GM10266 (cell line): ENCODE data around the gene RPL10.

Experiments used
- DNase-seq: peaks from one replicate; pipeline ENCODE4 v3.0.0; 2012; ENCODE audit errors: extremely low spot score
- TF ChIP-seq, protein P1 (sequence below): IDR thresholded peaks from 2 replicates; pipeline ENCODE4 v1.5.1; 2012; ENCODE audit warnings: mild to moderate bottlenecking, low read depth; ENCODE audit not compliant: control insufficient read depth, insufficient read depth; ENCODE audit errors: missing control alignments

RPL10 gene

DNA sequence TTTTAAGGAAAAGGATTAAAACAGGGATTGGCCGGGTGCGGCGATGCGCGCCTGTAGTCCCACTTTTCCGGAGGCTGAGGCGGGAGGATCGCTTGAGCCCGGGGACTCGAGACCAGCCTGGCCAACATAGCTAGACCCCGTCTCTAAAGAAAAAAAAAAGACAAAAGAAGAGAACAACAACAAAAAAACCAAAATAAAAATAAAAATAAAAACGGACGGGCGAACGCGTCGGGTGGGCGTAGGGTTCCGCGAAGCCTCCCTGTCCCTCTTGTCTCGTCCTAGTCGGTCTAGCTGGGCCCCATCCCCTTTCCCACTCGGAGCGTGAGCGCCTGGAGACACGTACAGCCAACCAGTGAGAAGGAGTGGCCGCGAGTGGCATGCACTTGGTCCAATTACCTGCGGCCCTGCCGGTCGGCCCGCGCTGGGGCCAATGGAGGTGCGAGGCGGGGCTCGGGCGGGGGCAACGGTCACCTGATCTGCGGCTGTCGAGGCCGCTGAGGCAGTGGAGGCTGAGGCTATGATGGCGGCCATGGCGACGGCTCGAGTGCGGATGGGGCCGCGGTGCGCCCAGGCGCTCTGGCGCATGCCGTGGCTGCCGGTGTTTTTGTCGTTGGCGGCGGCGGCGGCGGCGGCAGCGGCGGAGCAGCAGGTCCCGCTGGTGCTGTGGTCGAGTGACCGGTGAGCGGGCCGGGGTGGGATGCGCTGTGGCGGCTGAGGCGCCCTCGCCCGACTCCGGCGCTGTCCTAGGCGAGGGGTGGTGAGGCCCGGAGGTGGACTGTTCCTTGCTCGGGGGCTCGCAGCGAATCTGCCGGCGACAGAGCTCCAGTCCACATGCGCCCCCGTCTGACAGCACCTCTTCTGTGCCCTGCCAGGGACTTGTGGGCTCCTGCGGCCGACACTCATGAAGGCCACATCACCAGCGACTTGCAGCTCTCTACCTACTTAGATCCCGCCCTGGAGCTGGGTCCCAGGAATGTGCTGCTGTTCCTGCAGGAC is 30.3 kb downstream of the RPL10 start, which contains the start of gene ATP6AP1:
TSS of gene ATP6AP1 (plus strand) at position 502 of the 996 bp plus-strand sequence. CDS start at position 518, 16 bp downstream.
- TF ChIP-seq, protein P1, sequence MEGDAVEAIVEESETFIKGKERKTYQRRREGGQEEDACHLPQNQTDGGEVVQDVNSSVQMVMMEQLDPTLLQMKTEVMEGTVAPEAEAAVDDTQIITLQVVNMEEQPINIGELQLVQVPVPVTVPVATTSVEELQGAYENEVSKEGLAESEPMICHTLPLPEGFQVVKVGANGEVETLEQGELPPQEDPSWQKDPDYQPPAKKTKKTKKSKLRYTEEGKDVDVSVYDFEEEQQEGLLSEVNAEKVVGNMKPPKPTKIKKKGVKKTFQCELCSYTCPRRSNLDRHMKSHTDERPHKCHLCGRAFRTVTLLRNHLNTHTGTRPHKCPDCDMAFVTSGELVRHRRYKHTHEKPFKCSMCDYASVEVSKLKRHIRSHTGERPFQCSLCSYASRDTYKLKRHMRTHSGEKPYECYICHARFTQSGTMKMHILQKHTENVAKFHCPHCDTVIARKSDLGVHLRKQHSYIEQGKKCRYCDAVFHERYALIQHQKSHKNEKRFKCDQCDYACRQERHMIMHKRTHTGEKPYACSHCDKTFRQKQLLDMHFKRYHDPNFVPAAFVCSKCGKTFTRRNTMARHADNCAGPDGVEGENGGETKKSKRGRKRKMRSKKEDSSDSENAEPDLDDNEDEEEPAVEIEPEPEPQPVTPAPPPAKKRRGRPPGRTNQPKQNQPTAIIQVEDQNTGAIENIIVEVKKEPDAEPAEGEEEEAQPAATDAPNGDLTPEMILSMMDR, result peak; percentile 20
- peak; percentile 91 for DNase-seq

DNA sequence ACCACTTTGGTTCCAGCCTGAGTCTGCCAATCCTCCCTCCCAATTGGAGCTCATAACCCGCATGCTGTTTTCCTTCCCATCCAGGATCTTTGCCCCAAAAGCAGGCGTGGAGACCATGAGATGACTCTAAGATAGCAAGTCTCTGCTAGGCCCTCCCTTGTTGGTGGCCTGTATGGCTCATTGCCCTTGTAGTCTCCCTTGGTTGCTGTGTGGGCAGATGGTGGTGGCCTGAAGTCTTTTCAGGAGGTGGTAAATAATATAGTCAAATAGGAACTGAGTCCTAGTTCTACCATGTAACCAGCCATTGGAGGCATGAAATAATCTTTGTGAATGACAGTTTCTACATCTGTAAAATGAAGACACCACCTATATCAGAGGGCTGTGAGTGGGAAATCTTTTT is 31.5 kb downstream of the RPL10 start:
- TF ChIP-seq, protein P1, result no peak
- DNase-seq, result no peak

DNA sequence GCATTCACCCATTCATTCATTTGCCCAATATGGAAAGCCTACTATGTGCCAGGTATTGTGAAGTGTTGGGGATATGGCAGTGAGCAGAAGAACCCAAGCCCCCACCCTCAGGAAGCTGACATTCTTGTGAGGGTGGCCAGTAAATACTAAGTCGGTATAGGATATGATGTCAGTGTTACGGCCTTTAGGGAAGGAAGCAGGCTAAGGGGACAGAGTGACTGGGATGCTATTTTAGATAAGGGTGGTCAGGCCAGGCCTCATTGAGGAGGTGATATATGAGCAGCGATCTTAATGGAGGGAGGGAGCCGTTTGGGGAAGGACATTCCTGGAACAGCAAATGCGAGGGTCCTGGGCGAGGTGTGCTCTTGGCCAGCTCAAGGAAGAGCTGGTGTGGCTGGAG is 32.3 kb downstream of the RPL10 start:
- DNase-seq, result no peak
- TF ChIP-seq, protein P1, result no peak

DNA sequence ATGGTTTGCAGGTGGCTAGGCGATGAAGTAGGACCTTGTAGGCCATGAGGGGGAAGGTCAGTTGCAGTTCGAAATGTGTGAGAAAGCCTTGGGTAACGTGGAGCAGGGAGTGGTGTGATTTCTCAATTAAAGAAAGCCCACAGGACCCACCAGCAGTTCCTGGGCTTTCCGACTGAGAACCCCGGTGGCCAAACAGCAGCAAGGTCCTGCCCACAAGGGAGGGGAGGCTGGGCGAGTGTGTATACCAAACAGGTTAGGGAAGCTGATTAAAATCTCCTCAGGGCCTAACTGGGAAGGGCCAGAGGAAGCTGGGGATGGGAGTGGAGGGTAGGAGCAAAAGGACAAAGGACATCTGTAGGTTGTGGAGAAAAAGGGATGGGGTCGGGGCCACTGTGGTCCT is 32.7 kb downstream of the RPL10 start:
- no peak for DNase-seq
- TF ChIP-seq, protein P1, result no peak

DNA sequence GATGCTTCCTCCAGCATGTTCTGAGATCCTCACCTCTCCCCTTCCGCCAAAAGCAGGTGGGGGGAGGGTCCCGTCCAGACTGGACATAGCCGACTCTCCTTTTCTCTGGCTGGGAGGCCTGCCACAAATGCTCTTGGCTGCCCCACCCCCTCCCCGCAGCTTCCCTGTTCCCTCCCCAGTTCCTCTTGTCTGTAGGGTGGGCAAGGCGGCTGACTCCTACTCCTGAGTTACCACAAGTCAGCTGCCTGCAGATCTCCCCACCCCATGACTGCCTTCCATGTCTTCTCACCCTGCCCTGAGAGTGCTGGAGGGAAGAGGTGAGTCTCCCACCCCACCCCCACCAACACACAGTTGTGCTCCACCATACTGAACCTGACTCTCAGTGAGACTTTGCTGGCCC is 33.2 kb downstream of the RPL10 start:
- DNase-seq, result no peak
- TF ChIP-seq, protein P1, result no peak

DNA sequence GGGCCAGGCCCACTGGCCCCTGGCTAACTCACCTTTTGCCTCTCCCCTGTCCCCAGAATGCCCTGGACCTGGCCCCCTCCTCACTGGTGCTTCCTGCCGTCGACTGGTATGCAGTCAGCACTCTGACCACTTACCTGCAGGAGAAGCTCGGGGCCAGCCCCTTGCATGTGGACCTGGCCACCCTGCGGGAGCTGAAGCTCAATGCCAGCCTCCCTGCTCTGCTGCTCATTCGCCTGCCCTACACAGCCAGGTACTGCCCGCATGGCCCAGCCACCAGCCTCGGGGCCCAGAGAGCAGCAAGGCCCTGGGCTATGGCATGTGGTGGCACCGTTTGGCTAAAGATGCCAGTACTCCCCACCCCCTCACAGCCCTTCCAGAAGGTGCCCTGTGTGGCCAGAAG is 34.0 kb downstream of the RPL10 start:
- TF ChIP-seq, protein P1, result no peak
- no peak for DNase-seq

DNA sequence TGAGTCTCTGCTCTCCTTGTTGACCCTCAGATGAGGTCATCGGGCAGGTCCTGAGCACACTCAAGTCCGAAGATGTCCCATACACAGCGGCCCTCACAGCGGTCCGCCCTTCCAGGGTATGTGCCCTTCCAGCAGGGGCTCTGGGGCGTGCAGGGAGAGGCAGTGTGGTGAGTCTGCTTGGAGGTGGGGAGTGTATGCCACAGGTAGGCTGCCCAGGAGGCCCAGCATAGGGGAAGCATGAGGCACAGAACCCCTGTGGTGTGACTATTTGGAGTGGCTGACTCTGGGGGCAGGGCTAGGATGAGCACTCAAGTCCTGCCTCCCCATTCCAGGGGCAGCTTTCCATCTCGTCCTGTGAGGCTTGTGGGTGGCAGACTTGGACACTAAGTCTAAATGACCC is 35.4 kb downstream of the RPL10 start:
- no peak for DNase-seq
- TF ChIP-seq, protein P1, result no peak
